ENCODE data around the gene NDUFA11. TPM values are rescaled to one million over a fixed set of nuclear protein-coding genes. Genes with fewer than 3 reads are reported as not detected.

NDUFA11 gene
- total RNA-seq, 3 donors from 2014 or later = 186 to 278 (median 186) TPM

DNA sequence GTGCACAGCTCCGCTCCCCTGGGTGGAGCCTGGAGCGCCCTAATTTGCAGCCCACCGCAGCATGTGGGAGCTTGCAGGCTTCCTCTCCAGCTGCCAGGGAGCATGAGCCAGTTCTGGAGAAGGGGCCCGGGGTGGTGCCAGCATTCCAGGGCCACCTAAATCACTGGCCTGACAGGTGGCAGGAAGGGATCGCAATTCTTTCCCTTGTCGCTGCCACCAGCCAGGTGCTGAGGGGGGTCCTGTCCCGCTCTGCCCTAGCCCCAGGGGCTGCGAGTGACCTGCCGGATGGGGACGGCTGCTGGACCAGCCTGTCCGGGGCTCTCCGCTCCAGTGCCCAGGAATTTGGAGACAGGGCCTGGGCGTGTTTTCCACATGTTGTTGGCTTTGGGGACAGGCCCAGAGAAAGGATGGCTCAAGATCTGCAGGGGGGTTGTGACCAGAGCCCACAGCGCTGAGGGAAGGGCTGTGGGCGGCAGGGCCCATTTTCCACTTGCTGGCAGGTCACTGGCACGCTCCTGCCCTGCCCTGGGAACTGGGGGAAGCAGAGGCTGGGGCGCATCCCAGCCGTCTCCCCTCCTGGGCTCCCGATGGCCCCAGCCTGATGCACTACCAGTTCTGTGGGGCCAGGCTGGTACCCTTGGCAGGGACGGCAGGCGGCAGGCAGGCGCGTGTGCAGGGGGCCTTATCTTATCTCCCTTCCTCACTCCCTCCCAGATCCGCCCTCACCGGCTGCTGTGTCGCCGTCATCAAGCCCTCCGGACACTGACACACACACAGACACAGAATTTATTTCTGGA lies 9.5 kb downstream of the NDUFA11 start:
- peaks cover 7% of the 10 kb centered on the region for H3K36me3 ChIP-seq
- peak in 1 of 2 donors; percentile 70 for DNase-seq (ENCODE audit: low spot score in 2 of 2)
- peak overlapping the region in 1 of 3 donors; percentile 19 for H3K4me3 ChIP-seq
- no peaks in the 10 kb centered on the region for H3K9me3 ChIP-seq
- intact Hi-C loops (cut with DNase I; ENCODE audit: low total_unique reads) = no loop called here
- H3K27ac ChIP-seq = peak overlapping the region in 1 of 2 donors; percentile 68
- H3K4me1 ChIP-seq = peaks cover 0 to 8% of the 10 kb centered on the region in 2 donors
- TF ChIP-seq POLR2AphosphoS5 (IDR thresholded peaks at IDR 0.05) (no peak), POLR2A (IDR thresholded peaks at IDR 0.05) (no peak)
- TF ChIP-seq, protein P1, sequence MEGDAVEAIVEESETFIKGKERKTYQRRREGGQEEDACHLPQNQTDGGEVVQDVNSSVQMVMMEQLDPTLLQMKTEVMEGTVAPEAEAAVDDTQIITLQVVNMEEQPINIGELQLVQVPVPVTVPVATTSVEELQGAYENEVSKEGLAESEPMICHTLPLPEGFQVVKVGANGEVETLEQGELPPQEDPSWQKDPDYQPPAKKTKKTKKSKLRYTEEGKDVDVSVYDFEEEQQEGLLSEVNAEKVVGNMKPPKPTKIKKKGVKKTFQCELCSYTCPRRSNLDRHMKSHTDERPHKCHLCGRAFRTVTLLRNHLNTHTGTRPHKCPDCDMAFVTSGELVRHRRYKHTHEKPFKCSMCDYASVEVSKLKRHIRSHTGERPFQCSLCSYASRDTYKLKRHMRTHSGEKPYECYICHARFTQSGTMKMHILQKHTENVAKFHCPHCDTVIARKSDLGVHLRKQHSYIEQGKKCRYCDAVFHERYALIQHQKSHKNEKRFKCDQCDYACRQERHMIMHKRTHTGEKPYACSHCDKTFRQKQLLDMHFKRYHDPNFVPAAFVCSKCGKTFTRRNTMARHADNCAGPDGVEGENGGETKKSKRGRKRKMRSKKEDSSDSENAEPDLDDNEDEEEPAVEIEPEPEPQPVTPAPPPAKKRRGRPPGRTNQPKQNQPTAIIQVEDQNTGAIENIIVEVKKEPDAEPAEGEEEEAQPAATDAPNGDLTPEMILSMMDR (IDR thresholded peaks at IDR 0.05) = no peak
- H3K27me3 ChIP-seq = peaks cover 0 to 3% of the 10 kb centered on the region in 2 donors

GRCh38 chr19:5893296-5893903 lies 10.2 kb downstream of the NDUFA11 start:
- DNase-seq (ENCODE audit: low spot score in 2 of 2) = no peak
- intact Hi-C loops (cut with DNase I; ENCODE audit: low total_unique reads) = no loop called here
- no peaks in the 10 kb centered on the region for H3K9me3 ChIP-seq
- peak overlapping the region in 1 of 2 donors; percentile 68 for H3K27ac ChIP-seq
- peaks cover 7% of the 10 kb centered on the region for H3K36me3 ChIP-seq
- H3K4me1 ChIP-seq = peaks cover 0 to 8% of the 10 kb centered on the region in 2 donors
- H3K4me3 ChIP-seq = peak overlapping the region in 1 of 3 donors; percentile 19
- peaks cover 0 to 3% of the 10 kb centered on the region in 2 donors for H3K27me3 ChIP-seq
- TF ChIP-seq POLR2AphosphoS5 (IDR thresholded peaks at IDR 0.05) = no peak
- TF ChIP-seq, protein P1 (IDR thresholded peaks at IDR 0.05) = no peak
- TF ChIP-seq POLR2A (IDR thresholded peaks at IDR 0.05) = no peak

DNA sequence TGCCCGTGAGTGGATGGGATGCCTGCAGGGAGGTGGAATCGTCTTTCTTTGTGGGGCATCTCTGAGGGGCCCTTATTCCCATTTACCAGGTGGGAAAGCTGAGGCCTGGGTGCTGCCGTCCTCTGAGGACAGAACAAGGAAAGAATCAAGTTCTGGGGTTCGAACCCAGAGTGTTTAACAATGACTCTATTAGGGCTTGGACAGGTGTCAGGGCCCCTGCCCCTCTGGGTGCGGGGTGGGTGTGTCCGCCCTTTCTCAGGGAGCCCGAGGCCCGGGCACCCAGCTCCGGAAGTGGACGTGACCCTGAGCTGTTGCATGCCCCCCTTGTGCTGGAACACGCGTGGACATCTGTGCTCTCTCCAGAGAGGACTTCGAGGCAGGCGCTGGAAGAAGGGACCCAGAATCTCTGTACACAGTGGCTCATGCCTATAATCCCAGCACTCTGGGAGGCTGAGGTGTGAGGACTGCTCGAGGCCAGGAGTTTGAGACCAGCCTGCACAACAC lies 10.8 kb downstream of the NDUFA11 start:
- intact Hi-C loops (cut with DNase I; ENCODE audit: low total_unique reads) = no loop called here
- Histone ChIP-seq H3K27ac (no peak overlapping the region), H3K9me3 (no peaks in the 10 kb centered on the region), H3K4me3 (no peak overlapping the region), H3K27me3 (peaks cover 0 to 3% of the 10 kb centered on the region in 2 donors), H3K4me1 (peaks cover 0 to 8% of the 10 kb centered on the region in 2 donors), H3K36me3 (peaks cover 7% of the 10 kb centered on the region)
- no peak for DNase-seq (ENCODE audit: low spot score in 2 of 2)
- TF ChIP-seq POLR2A (IDR thresholded peaks at IDR 0.05) (no peak), POLR2AphosphoS5 (IDR thresholded peaks at IDR 0.05) (no peak)
- TF ChIP-seq, protein P1 (IDR thresholded peaks at IDR 0.05) = no peak

- intact Hi-C loops (cut with DNase I; ENCODE audit: low total_unique reads) = no loop called here
- peak in 1 of 3 donors; percentile 14 for TF ChIP-seq POLR2AphosphoS5 (IDR thresholded peaks at IDR 0.05)
- no peak for TF ChIP-seq POLR2A (IDR thresholded peaks at IDR 0.05)
- TF ChIP-seq, protein P1 (IDR thresholded peaks at IDR 0.05) = peak in 2 of 3 donors; percentile 44 to 54
- DNase-seq (ENCODE audit: low spot score in 2 of 2) = no peak
- Histone ChIP-seq H3K36me3 (peaks cover 7% of the 10 kb centered on the region), H3K27me3 (peaks cover 0 to 3% of the 10 kb centered on the region in 2 donors), H3K9me3 (no peaks in the 10 kb centered on the region), H3K27ac (no peak overlapping the region), H3K4me3 (peak overlapping the region in 1 of 3 donors; percentile 19), H3K4me1 (peaks cover 0 to 8% of the 10 kb centered on the region in 2 donors)
Measured at GRCh38 chr19:5891938-5892771, 11.4 kb downstream of the NDUFA11 start.

Data from breast epithelium (tissue), 4 donors.